HG03565 (cell line): ENCODE measurements around the gene ZDHHC24.

ENCODE experiments used
- ATAC-seq: cut with Tn5 transposase; IDR thresholded peaks from one replicate; pipeline ENCODE4 v1.9.1; 2021; ENCODE audit warnings: mild to moderate bottlenecking, moderate library complexity; ENCODE audit not compliant: unreplicated experiment

The ZDHHC24 gene

GRCh38 chr11:66505276-66505816 lies 40.5 kb downstream of the ZDHHC24 start:
- ATAC-seq = no peak

GRCh38 chr11:66498506-66498905 lies 47.3 kb downstream of the ZDHHC24 start:
- no peak for ATAC-seq

- ATAC-seq = no peak
Observed at GRCh38 chr11:66497206-66497605, 48.6 kb downstream of the ZDHHC24 start.

GRCh38 chr11:66495401-66495854 lies 50.4 kb downstream of the ZDHHC24 start:
- ATAC-seq = no peak

- no peak for ATAC-seq
Observed at GRCh38 chr11:66494935-66495334, 50.9 kb downstream of the ZDHHC24 start.

- ATAC-seq = no peak
Observed at GRCh38 chr11:66494458-66494857, 51.4 kb downstream of the ZDHHC24 start.

- no peak for ATAC-seq
Observed at GRCh38 chr11:66493130-66493529, 52.7 kb downstream of the ZDHHC24 start.

GRCh38 chr11:66492161-66492865 lies 53.5 kb downstream of the ZDHHC24 start:
- ATAC-seq = no peak

- no peak for ATAC-seq
Observed at GRCh38 chr11:66491315-66491935, 54.4 kb downstream of the ZDHHC24 start.

- ATAC-seq = no peak
Observed at GRCh38 chr11:66489636-66490035, 56.2 kb downstream of the ZDHHC24 start.

GRCh38 chr11:66488957-66489356 lies 56.9 kb downstream of the ZDHHC24 start:
- ATAC-seq = no peak

- ATAC-seq = no peak
Observed at GRCh38 chr11:66484806-66485380, 61.0 kb downstream of the ZDHHC24 start.

GRCh38 chr11:66480117-66480938 lies 65.5 kb downstream of the ZDHHC24 start, which contains the start of gene DPP3:
Gene DPP3, plus strand, starts transcription at chr11:66480434. Its CDS starts 1,767 bp downstream, at chr11:66482201.
- ATAC-seq = peak; percentile 70

- no peak for ATAC-seq
Observed at GRCh38 chr11:66479394-66480116, 66.3 kb downstream of the ZDHHC24 start.

- ATAC-seq = no peak
Observed at GRCh38 chr11:66478729-66479393, 67.0 kb downstream of the ZDHHC24 start.

- no peak for ATAC-seq
Observed at GRCh38 chr11:66477263-66478201, 68.3 kb downstream of the ZDHHC24 start.

- ATAC-seq = no peak
Observed at GRCh38 chr11:66476841-66477251, 69.0 kb downstream of the ZDHHC24 start.

- no peak for ATAC-seq
Observed at GRCh38 chr11:66476173-66476840, 69.5 kb downstream of the ZDHHC24 start.
